Right lobe of liver (tissue), 6 donors: ENCODE measurements around the gene CHRNA5. TPM values are rescaled to one million over a fixed set of nuclear protein-coding genes. Genes with fewer than 3 reads are reported as not detected.
A peak's percentile ranks its signal among the peaks of the same experiment; 100 is the strongest.

ENCODE experiments used
- ATAC-seq, 4 donors: fragments of 200-7000 bp; cut with Tn5 transposase; one replicate each; pipeline ENCODE4 v1.9.1; 2020; ENCODE audit warnings: mild to moderate bottlenecking in 4 of 4, moderate library complexity in 4 of 4
- DNase-seq, 3 donors: peaks; one replicate each; pipeline ENCODE4 v3.0.0-alpha.2; 2020
- H3K27ac ChIP-seq, 3 donors: fragments of 200-600 bp; one replicate each; pipeline ENCODE4 v1.8.0; 2022
- H3K27me3 ChIP-seq, 2 donors: fragments of 200-600 bp; one replicate each; pipeline ENCODE4 v1.8.0; 2022
- H3K36me3 ChIP-seq, 4 donors: fragments of 200-600 bp; sonication (generic) in 1 of 4; one replicate each; pipeline versions ENCODE4 v1.5.1 to v1.8.0; 2017 to 2022; ENCODE audit warnings: control low read depth in 1 of 4
- H3K4me1 ChIP-seq, 4 donors: fragments of 200-600 bp; sonication (generic) in 1 of 4; one replicate each; pipeline versions ENCODE4 v1.5.1 to v1.8.0; 2017 to 2022; ENCODE audit warnings: control low read depth in 1 of 4
- H3K4me3 ChIP-seq, 3 donors: fragments of 200-600 bp; one replicate each; pipeline ENCODE4 v1.8.0; 2022
- H3K9me3 ChIP-seq, 4 donors: fragments of 200-600 bp; sonication (generic) in 1 of 4; one replicate each; pipeline versions ENCODE4 v1.5.1 to v1.8.0; 2017 to 2022; ENCODE audit warnings: control low read depth in 1 of 4
- POLR2A ChIP-seq: fragments of 450-650 bp; IDR thresholded peaks from one replicate; pipeline ENCODE4 v1.6.1; 2017; ENCODE audit warnings: antibody characterized with exemption, mild to moderate bottlenecking
- WGBS: methylation state at CpG from one replicate; pipeline ENCODE4 v1.1.6; 2018; ENCODE audit warnings: low coverage, low lambda C conversion rate; ENCODE audit not compliant: insufficient coverage; ENCODE audit errors: missing lambda C conversion rate; 5-methylcytosine and 5-hydroxymethylcytosine counted together
- intact Hi-C, 2 donors: fragments of 100-400 bp; cut with DNase I; formaldehyde crosslinking; loops; one replicate each; pipeline versions ENCODE4 v1.11.2 to v1.14.1; 2022
- small RNA-seq, 2 experiments: library from RNA; depleted of rRNA; stranded (forward); fragments of <200 nt; gene quantifications; one replicate each; pipeline ENCODE3, GENCODE V24; 2016
- total RNA-seq, 6 experiments: library from RNA; depleted of rRNA in 2 of 6; stranded (reverse); fragments of >200 nt in 2 of 6; fragmentation: NEBNext Ultra II Directional in 3 of 6; extraction: Animal tissue kit (Norgen Biotek cat#: 25700) in 3 of 6; gene quantifications; one replicate each; pipeline versions ENCODE4 v1.1.0 to v1.2.4, GENCODE V29; 2016 to 2023
- TF ChIP-seq, protein P1 (sequence below), 4 donors: fragments of 200-600 bp in 3 of 4; fragments of 450-650 bp in 1 of 4; IDR thresholded peaks; one replicate each; pipeline versions ENCODE4 v1.5.1 to v1.8.0; 2016 to 2022; ENCODE audit warnings: antibody characterized with exemption in 4 of 4, mild to moderate bottlenecking in 2 of 4
- donor health status: DM: no; HTN: yes; CAD: no.
- donor health status: DM: no; HTN: no; CAD: no.
- donor health status: DM: no; HTN: no; CAD: no.
- donor health status: DM: no; HTN: yes; CAD: no.
- donor health status: DM: no; HTN: yes; CAD: no.

The CHRNA5 gene
- total RNA-seq, 6 experiments from 2014 or later, result 0.19 to 0.56 (median 0.38) TPM; not detected in 1

DNA sequence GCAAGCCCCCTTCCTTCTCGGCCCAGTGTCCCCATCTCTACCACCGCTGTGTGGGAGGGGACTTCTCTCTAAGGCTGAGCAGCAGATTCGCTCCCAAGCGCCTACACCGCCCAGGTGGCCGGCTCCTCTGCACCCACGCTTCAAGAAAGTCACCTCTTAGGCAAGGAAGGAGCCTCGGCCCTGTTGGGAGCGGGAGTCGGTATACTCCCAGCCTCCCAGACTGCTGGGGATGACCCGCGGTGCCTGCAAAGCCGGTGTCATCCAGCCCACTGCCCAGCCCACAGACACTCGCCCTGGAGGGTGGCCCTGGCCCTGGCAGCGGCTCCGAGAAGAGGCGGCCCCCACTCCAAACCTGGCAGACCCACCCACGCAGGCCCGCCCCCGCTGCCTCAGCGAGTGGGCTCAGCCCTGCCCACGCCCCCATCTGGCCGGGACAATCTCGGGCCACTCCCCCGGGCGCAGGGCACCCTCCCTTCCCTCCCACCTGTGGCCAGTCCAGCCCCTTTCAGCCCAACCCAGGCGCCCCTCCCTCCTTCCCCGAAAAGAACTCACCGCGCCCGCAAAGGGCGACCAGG lies 75.3 kb downstream of the CHRNA5 start:
- Histone ChIP-seq H3K4me1 (peaks cover 0 to 4% (median 0%) of the 10 kb centered on the region in 4 donors), H3K36me3 (no peaks in the 10 kb centered on the region), H3K27ac (no peak overlapping the region), H3K27me3 (no peaks in the 10 kb centered on the region), H3K9me3 (no peaks in the 10 kb centered on the region), H3K4me3 (peak overlapping the region in 2 of 3 donors; percentile 14 to 39)
- DNase-seq (no peak), ATAC-seq (peak in 1 of 4 donors; percentile 17)
- intact Hi-C loops, result no loop called here
- TF ChIP-seq, protein P1, sequence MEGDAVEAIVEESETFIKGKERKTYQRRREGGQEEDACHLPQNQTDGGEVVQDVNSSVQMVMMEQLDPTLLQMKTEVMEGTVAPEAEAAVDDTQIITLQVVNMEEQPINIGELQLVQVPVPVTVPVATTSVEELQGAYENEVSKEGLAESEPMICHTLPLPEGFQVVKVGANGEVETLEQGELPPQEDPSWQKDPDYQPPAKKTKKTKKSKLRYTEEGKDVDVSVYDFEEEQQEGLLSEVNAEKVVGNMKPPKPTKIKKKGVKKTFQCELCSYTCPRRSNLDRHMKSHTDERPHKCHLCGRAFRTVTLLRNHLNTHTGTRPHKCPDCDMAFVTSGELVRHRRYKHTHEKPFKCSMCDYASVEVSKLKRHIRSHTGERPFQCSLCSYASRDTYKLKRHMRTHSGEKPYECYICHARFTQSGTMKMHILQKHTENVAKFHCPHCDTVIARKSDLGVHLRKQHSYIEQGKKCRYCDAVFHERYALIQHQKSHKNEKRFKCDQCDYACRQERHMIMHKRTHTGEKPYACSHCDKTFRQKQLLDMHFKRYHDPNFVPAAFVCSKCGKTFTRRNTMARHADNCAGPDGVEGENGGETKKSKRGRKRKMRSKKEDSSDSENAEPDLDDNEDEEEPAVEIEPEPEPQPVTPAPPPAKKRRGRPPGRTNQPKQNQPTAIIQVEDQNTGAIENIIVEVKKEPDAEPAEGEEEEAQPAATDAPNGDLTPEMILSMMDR (IDR thresholded peaks at IDR 0.05), result no peak
- no peak for TF ChIP-seq POLR2A
- 8% methylated on average over 7 of the region's 32 CpGs for WGBS

DNA sequence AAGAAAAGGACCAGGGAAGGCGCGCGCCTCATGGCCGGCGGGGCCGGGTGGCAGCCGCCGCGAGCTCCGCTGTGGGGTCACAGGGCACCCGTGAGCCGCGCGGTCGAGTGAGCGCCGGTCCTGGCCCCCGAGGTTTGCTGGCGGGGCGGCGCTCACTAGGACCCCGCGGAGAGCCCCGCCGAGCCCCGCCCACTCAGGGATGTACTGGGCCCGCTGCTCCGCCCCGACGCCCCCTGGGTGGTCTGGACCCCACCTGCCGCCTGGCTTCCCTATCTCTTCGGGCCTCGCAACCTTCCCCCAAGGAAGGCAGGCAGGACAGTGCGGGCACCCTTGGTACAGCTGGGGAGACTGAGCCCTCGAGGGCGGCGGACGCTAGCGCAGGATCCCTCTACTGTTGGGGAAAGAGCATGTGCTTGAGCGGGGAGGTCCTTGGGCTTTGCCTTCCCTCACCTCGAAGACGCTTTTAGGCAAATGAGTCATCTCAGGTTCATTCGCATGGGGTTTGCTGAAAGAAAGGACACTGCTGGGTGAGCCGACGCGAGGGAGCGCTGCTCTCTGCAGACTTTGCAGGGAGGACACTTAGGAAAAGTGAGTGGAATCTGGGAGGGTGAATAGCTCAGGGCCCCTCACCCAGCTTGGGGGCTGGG lies 75.9 kb downstream of the CHRNA5 start, which contains the start of gene CHRNB4:
TSS of gene CHRNB4 (minus strand) at position 109 of the 647 bp plus-strand sequence. CDS start at position 32, 77 bp downstream.
- Histone ChIP-seq H3K9me3 (no peaks in the 10 kb centered on the region), H3K27me3 (no peaks in the 10 kb centered on the region), H3K36me3 (no peaks in the 10 kb centered on the region), H3K4me3 (peak within 1 kb of the TSS in 2 of 3 donors; percentile 14 to 39), H3K4me1 (peaks cover 0 to 4% (median 0%) of the 10 kb centered on the region in 4 donors), H3K27ac (no peak within 1 kb of the TSS)
- intact Hi-C loops, result no loop called here
- ATAC-seq, result peak in 1 of 4 donors; percentile 10
- WGBS, result 62% methylated on average over 14 of the region's 47 CpGs
- TF ChIP-seq, protein P1 (IDR thresholded peaks at IDR 0.05), result no peak
- no peak for TF ChIP-seq POLR2A
- no peak for DNase-seq

DNA sequence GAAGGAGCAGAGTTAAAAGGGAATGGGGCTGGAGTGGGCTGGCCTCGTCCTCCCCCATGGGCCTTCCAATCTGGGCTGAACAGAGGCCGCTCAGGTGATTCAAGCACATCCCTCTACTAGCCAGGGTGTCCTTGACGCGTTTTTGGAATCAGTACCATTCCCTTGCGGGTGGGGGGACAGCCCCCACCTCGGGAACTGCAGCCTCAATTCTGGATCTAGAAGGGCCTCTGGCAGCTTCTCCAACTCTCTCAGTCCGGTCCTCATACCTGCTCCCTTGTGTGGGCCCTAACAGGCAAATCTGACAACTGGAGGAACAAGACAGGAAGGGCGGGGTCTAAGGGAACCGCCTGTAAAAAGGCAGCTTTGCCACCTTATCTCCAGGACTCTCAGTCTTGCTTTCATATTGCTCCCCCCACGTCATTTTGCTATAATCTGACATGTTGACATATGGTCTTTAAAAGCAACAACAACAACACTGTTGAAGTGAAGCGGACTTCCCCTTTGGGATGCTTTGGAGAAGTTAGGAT lies 76.5 kb downstream of the CHRNA5 start:
- Histone ChIP-seq H3K27ac (no peak overlapping the region), H3K9me3 (no peaks in the 10 kb centered on the region), H3K27me3 (no peaks in the 10 kb centered on the region), H3K4me1 (peaks cover 0 to 4% (median 0%) of the 10 kb centered on the region in 4 donors), H3K36me3 (no peaks in the 10 kb centered on the region), H3K4me3 (no peak overlapping the region)
- ATAC-seq (no peak), DNase-seq (no peak)
- WGBS, result 73% methylated on average over 4 of the region's 11 CpGs
- TF ChIP-seq POLR2A, result no peak
- intact Hi-C loops, result no loop called here

DNA sequence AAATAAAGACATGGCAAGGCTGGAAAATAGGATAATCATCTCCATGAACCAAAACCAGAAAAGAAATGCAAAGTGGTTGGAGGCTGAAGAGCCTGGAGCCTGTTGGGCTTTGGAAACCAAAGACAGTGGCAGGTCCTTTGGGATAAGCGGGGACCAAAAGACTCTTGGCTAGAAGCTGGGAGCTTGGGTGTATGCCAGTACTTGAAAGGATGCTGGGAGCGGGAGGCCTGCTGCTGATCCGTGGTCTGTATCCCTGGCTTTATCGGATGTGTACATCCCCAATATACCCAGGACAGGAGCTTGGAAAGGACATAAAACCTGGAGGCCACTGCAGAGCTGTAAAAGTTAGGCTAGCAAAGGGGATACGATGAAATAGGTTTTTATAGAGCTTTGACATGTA lies 77.0 kb downstream of the CHRNA5 start:
- no peaks in the 10 kb centered on the region for H3K9me3 ChIP-seq
- DNase-seq (no peak), ATAC-seq (no peak)
- WGBS, result 81% methylated on average over 4 of the region's 5 CpGs
- H3K4me1 ChIP-seq, result peaks cover 0 to 4% (median 0%) of the 10 kb centered on the region in 4 donors
- no peaks in the 10 kb centered on the region for H3K27me3 ChIP-seq
- TF ChIP-seq, protein P1 (IDR thresholded peaks at IDR 0.05), result no peak
- no peak for TF ChIP-seq POLR2A
- H3K27ac ChIP-seq, result no peak overlapping the region
- intact Hi-C loops, result no loop called here
- H3K4me3 ChIP-seq, result no peak overlapping the region
- H3K36me3 ChIP-seq, result no peaks in the 10 kb centered on the region

Small RNA genes lying within 50 kb of the gene (small RNA-seq; reads per million reads assigned to genes)
- gene AC067863.2, result 0 reads per million in 2 experiments

Other genes starting within 250 kb of the CHRNA5 start
- gene CRABP1, start 225.2 kb upstream of the CHRNA5 start, total RNA-seq, result not detected
- gene IREB2, start 127.3 kb upstream of the CHRNA5 start, total RNA-seq, result 10 to 100 TPM; 17.1 to 36.2 (median 25.6) TPM
- gene HYKK, start 57.9 kb upstream of the CHRNA5 start, total RNA-seq, result 1 to 10 TPM; 3.7 to 8.9 (median 5.2) TPM
- 100 to 1,000 TPM in 3 of 6 experiments, 10 to 100 TPM in 3; 66.1 to 147 (median 92.3) TPM for gene PSMA4, start 25.1 kb upstream of the CHRNA5 start, total RNA-seq
- gene CHRNA3, start 55.5 kb downstream of the CHRNA5 start, total RNA-seq, result not detected
- under 1 TPM in 1 of 6 experiments, not detected in 5; 0.53 TPM for gene CHRNB4, start 75.7 kb downstream of the CHRNA5 start, total RNA-seq
- gene ADAMTS7, start 245.9 kb downstream of the CHRNA5 start, total RNA-seq, result 1 to 10 TPM in 3 of 6 experiments, under 1 TPM in 3; 0.49 to 1.4 (median 1.1) TPM